Measurements from ENCODE around the gene SOWAHA. TPM values are rescaled to one million over a fixed set of nuclear protein-coding genes. Genes with fewer than 3 reads are reported as not detected.

SOWAHA gene
- not detected for total RNA-seq

GRCh38 chr5:132812781-132813598 is at the start of gene SOWAHA:
Gene SOWAHA (plus strand): TSS chr5:132813302. CDS start chr5:132813622, 320 bp downstream.
- peak; percentile 32 for ATAC-seq (replicated peaks)
- no peak within 1 kb of the TSS for H3K27ac Mint-ChIP-seq
- no peaks in the 10 kb centered on the region for H3K4me1 Mint-ChIP-seq
- no peaks in the 10 kb centered on the region for H3K36me3 Mint-ChIP-seq (ENCODE audit: low read depth)
- H3K9me3 Mint-ChIP-seq = no peaks in the 10 kb centered on the region
- H3K4me3 Mint-ChIP-seq = peak within 1 kb of the TSS; percentile 42
- peaks cover 35% of the 10 kb centered on the region for H3K27me3 Mint-ChIP-seq

DNA sequence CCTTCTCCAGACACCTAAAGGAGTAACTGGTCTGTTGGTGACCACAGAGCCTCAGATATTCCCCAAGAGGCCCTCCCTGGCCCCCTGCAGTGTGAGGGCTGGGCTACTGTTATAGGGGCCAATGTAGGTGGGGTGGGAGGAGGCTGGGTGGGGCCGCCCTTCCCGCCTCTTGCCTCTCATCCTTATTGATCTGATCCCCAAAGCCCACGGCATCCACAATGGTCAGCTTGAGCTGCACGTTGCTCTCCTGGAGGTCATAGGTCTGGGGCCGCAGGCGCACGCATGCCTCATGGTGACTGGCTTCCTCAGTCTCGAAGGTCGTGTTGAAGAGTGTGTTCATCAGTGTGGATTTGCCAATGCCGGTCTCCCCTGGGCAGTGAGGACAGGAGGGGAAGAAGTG is 49.1 kb upstream of the SOWAHA start:
- Mint-ChIP-seq H3K4me1 (peaks cover 6% of the 10 kb centered on the region), H3K9me3 (no peaks in the 10 kb centered on the region), H3K27me3 (no peaks in the 10 kb centered on the region), H3K27ac (no peak overlapping the region), H3K4me3 (no peak overlapping the region), H3K36me3 (ENCODE audit: low read depth) (peaks cover 13% of the 10 kb centered on the region)
- ATAC-seq (replicated peaks) = no peak

DNA sequence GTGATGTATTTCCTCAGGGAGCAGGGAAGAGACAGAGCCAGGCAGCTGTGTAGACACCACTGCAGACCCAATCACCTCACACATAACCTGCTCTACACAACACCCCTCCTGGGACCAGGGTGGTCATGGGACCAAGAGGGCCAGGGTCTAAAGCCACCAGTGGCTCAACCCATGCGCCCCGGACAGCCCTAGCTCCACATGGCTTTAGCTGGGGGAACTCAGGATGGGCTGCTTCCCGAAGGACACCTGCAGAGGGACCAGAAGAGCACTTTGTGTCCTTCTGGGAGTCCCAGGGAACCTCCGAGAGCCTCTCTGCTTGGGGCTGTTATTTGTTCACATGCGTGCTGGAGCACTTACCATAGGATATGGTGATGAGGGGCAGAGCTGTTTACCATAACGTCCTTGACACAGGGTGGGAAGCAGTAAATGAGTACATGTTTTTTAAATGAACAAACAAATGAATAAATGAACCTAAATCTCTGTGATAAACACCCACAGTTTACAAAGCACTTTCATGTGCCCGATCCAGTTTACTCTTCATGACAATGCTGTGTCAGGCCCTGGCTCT is 48.3 kb upstream of the SOWAHA start:
- H3K27ac Mint-ChIP-seq = no peak overlapping the region
- no peaks in the 10 kb centered on the region for H3K27me3 Mint-ChIP-seq
- ATAC-seq (replicated peaks) = no peak
- no peak overlapping the region for H3K4me3 Mint-ChIP-seq
- H3K36me3 Mint-ChIP-seq (ENCODE audit: low read depth) = peaks cover 12% of the 10 kb centered on the region
- peaks cover 6% of the 10 kb centered on the region for H3K4me1 Mint-ChIP-seq
- H3K9me3 Mint-ChIP-seq = no peaks in the 10 kb centered on the region

GRCh38 chr5:132765311-132766019 is 47.6 kb upstream of the SOWAHA start:
- no peaks in the 10 kb centered on the region for H3K9me3 Mint-ChIP-seq
- no peak for ATAC-seq (replicated peaks)
- H3K4me1 Mint-ChIP-seq = peaks cover 6% of the 10 kb centered on the region
- no peak overlapping the region for H3K4me3 Mint-ChIP-seq
- no peak overlapping the region for H3K27ac Mint-ChIP-seq
- H3K27me3 Mint-ChIP-seq = no peaks in the 10 kb centered on the region
- peaks cover 8% of the 10 kb centered on the region for H3K36me3 Mint-ChIP-seq (ENCODE audit: low read depth)

GRCh38 chr5:132766020-132766805 is 46.9 kb upstream of the SOWAHA start:
- Mint-ChIP-seq H3K9me3 (no peaks in the 10 kb centered on the region), H3K4me3 (no peak overlapping the region), H3K27ac (no peak overlapping the region), H3K27me3 (no peaks in the 10 kb centered on the region), H3K4me1 (peaks cover 6% of the 10 kb centered on the region), H3K36me3 (ENCODE audit: low read depth) (peaks cover under 1% of the 10 kb centered on the region)
- no peak for ATAC-seq (replicated peaks)

- ATAC-seq (replicated peaks) = no peak
- Mint-ChIP-seq H3K27me3 (no peaks in the 10 kb centered on the region), H3K4me1 (peaks cover 6% of the 10 kb centered on the region), H3K27ac (peak overlapping the region; percentile 39), H3K9me3 (no peaks in the 10 kb centered on the region), H3K4me3 (no peak overlapping the region), H3K36me3 (ENCODE audit: low read depth) (no peaks in the 10 kb centered on the region)
Measured at GRCh38 chr5:132766806-132767055, 46.4 kb upstream of the SOWAHA start.

- ATAC-seq (replicated peaks) = no peak
- Mint-ChIP-seq H3K4me3 (no peak overlapping the region), H3K36me3 (ENCODE audit: low read depth) (no peaks in the 10 kb centered on the region)
Measured at GRCh38 chr5:132767150-132767549, 46.0 kb upstream of the SOWAHA start.

DNA sequence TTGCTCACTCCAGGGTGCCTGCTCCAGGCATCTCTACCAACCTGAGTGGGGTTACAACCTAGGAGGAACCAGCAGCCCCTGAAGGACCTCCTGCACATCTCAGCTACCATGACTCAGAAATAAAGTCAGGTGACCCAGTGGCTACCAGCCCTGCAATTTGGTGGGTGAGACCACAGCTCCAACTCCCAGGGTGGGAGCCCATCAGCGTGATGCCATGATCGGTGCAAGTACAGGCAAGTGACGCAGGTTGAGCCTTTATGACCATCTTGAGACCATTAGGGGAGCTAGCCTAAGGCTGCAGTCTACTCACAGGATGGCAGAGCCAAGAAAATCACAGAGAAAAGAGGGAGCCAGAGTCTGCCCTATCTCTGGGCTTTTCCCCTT is 44.6 kb upstream of the SOWAHA start:
- H3K27me3 Mint-ChIP-seq = no peaks in the 10 kb centered on the region
- H3K36me3 Mint-ChIP-seq (ENCODE audit: low read depth) = no peaks in the 10 kb centered on the region
- H3K4me1 Mint-ChIP-seq = peaks cover 6% of the 10 kb centered on the region
- no peak for ATAC-seq (replicated peaks)
- no peak overlapping the region for H3K27ac Mint-ChIP-seq
- no peak overlapping the region for H3K4me3 Mint-ChIP-seq
- H3K9me3 Mint-ChIP-seq = no peaks in the 10 kb centered on the region

More at GRCh38 chr5:132767150-132767549, 46.0 kb upstream of the SOWAHA start:
- Mint-ChIP-seq H3K27ac (peak overlapping the region; percentile 39), H3K9me3 (no peaks in the 10 kb centered on the region), H3K4me1 (peaks cover 6% of the 10 kb centered on the region), H3K27me3 (no peaks in the 10 kb centered on the region)

- Mint-ChIP-seq H3K4me1 (peaks cover 11% of the 10 kb centered on the region), H3K4me3 (no peak overlapping the region), H3K27ac (no peak overlapping the region), H3K9me3 (no peaks in the 10 kb centered on the region), H3K27me3 (no peaks in the 10 kb centered on the region), H3K36me3 (ENCODE audit: low read depth) (no peaks in the 10 kb centered on the region)
- ATAC-seq (replicated peaks) = no peak
Measured at GRCh38 chr5:132770476-132771159, 42.5 kb upstream of the SOWAHA start.

DNA sequence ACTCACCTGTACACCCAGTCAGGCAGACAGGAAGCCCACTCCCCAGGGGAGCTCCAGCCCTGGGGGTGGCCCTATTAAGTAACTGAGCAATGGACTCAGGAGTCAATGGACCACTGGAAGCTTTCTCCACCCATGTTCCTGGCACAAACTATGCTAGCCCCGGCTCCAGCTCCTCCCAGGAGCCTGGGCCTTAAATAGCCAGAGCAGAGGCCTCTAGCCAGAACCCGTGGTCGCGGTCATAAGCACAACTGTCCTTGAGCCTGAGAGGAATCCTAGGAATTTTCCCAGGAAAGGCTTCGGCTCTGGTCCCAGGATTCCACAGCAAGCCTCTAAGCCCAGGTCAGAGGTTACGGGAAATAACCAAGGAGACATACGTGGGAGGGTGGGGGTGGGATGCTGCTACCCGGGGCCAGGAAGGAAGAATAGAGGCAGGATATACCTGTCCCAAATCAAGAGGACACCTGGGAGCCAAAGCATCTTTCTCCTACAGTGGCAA is 41.6 kb upstream of the SOWAHA start:
- no peaks in the 10 kb centered on the region for H3K27me3 Mint-ChIP-seq
- H3K4me3 Mint-ChIP-seq = no peak overlapping the region
- H3K36me3 Mint-ChIP-seq (ENCODE audit: low read depth) = no peaks in the 10 kb centered on the region
- no peaks in the 10 kb centered on the region for H3K9me3 Mint-ChIP-seq
- H3K27ac Mint-ChIP-seq = no peak overlapping the region
- no peak for ATAC-seq (replicated peaks)
- H3K4me1 Mint-ChIP-seq = peaks cover 12% of the 10 kb centered on the region

GRCh38 chr5:132772291-132773070 is 40.6 kb upstream of the SOWAHA start:
- Mint-ChIP-seq H3K27ac (no peak overlapping the region), H3K4me3 (no peak overlapping the region), H3K4me1 (peaks cover 6% of the 10 kb centered on the region), H3K36me3 (ENCODE audit: low read depth) (no peaks in the 10 kb centered on the region), H3K9me3 (no peaks in the 10 kb centered on the region), H3K27me3 (no peaks in the 10 kb centered on the region)
- no peak for ATAC-seq (replicated peaks)

DNA sequence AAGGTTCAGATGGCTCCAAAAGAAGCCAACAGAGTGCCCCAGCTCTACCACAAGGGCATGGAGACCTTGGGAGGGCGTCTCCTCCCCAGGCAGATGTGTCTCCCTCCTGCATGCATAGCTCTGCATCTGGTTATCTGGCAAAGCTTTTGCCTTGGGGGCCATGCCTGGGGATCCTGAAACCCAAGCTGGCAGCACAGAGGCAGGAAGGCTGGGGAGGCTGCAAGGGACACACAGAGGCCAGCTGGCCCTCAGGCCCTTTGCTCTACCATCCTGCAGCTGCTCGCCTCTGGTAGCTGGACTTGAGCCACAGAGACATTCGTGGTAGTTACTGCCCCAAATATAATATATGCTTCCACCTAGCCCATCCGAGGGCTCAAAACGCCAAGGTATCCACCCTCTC is 40.0 kb upstream of the SOWAHA start:
- no peak overlapping the region for H3K4me3 Mint-ChIP-seq
- no peaks in the 10 kb centered on the region for H3K36me3 Mint-ChIP-seq (ENCODE audit: low read depth)
- ATAC-seq (replicated peaks) = no peak
- no peaks in the 10 kb centered on the region for H3K9me3 Mint-ChIP-seq
- peaks cover 6% of the 10 kb centered on the region for H3K4me1 Mint-ChIP-seq
- peaks cover 3% of the 10 kb centered on the region for H3K27me3 Mint-ChIP-seq
- H3K27ac Mint-ChIP-seq = no peak overlapping the region

GRCh38 chr5:132773601-132774355 is 39.3 kb upstream of the SOWAHA start:
- peaks cover 6% of the 10 kb centered on the region for H3K4me1 Mint-ChIP-seq

More at GRCh38 chr5:132773601-132774355, 39.3 kb upstream of the SOWAHA start:
- no peak for ATAC-seq (replicated peaks)
- no peak overlapping the region for H3K27ac Mint-ChIP-seq
- no peak overlapping the region for H3K4me3 Mint-ChIP-seq
- no peaks in the 10 kb centered on the region for H3K36me3 Mint-ChIP-seq (ENCODE audit: low read depth)
- no peaks in the 10 kb centered on the region for H3K9me3 Mint-ChIP-seq
- peaks cover 7% of the 10 kb centered on the region for H3K27me3 Mint-ChIP-seq
